HUES6 (cell line): Measurements from ENCODE around the gene COQ5.
"Not testable (repeated sequence)": the region's sequence is repeated elsewhere in the genome, so short reads cannot be mapped to it uniquely, and the experiment has no call there.

Experiments used
- H3K27ac ChIP-seq: 2 replicates; pipeline ENCODE4 v1.7.0; 2013; ENCODE audit warnings: low read depth, mild to moderate bottlenecking, low read length, inconsistent platforms
- H3K27me3 ChIP-seq: 2 replicates; pipeline ENCODE4 v1.6.1; 2013; ENCODE audit warnings: low read length; ENCODE audit not compliant: control insufficient read depth, insufficient read depth
- H3K36me3 ChIP-seq: 2 replicates; pipeline ENCODE4 v1.6.1; 2013; ENCODE audit warnings: low read length; ENCODE audit not compliant: control insufficient read depth, insufficient read depth
- H3K4me1 ChIP-seq: 2 replicates; pipeline ENCODE4 v1.6.1; 2013; ENCODE audit warnings: low read length; ENCODE audit not compliant: control insufficient read depth, insufficient read depth
- H3K4me3 ChIP-seq: 2 replicates; pipeline ENCODE4 v1.5.1; 2013; ENCODE audit warnings: low read depth, low read length
- H3K9ac ChIP-seq: one replicate; pipeline ENCODE4 v1.6.1; 2013; ENCODE audit warnings: mild to moderate bottlenecking, low read length
- H3K9me3 ChIP-seq: 2 replicates; pipeline ENCODE4 v1.6.1; 2013; ENCODE audit warnings: low read depth, low read length; ENCODE audit not compliant: control insufficient read depth, insufficient read depth

COQ5 gene

DNA sequence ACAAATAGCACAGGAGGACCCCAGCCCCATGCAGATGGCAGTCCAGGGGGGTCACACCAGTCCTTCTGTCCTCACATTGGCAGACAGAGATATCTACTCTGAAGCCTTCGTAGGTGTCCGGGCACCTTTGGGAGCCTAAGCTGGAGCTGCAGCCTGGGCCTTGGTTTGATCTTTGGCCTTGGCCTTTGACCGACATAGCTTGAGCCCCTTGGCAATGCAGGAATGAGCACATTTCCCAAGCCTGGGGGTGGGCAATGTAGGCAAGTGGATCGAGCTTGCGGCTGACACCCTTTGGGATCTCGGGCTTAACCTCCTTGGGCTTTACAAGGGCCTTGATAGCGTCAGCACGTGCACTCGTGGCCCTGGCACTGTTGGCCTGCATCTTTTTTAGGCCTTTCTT is 6.4 kb downstream of the COQ5 start:
- Histone ChIP-seq H3K9ac (no peak overlapping the region), H3K27ac (no peak overlapping the region), H3K4me3 (no peak overlapping the region), H3K4me1 (no peaks in the 10 kb centered on the region), H3K27me3 (no peaks in the 10 kb centered on the region), H3K36me3 (peaks cover 11% of the 10 kb centered on the region), H3K9me3 (no peaks in the 10 kb centered on the region)

DNA sequence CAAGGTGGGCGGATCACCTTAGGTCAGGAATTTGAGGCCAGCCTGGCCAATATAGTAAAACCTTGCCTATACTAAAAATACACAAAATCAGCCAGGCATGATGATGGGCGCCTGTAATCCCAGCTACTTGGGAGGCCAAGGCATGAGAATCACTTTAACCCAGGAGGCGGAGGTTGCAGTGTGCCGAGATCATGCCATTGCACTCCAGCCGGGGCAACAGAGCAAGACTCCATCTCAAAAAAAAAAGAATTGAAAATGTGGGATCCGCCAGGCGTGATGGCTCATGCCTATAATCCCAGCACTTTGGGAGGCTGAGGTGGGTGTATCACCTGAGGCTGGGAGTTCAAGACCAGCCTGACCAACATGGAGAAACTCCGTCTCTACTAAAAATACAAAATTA is 9.6 kb downstream of the COQ5 start:
- H3K27me3 ChIP-seq, H3K4me1 ChIP-seq, H3K4me3 ChIP-seq, H3K9ac ChIP-seq, H3K27ac ChIP-seq, H3K9me3 ChIP-seq: not testable (repeated sequence)
- peaks cover 34% of the 10 kb centered on the region for H3K36me3 ChIP-seq

DNA sequence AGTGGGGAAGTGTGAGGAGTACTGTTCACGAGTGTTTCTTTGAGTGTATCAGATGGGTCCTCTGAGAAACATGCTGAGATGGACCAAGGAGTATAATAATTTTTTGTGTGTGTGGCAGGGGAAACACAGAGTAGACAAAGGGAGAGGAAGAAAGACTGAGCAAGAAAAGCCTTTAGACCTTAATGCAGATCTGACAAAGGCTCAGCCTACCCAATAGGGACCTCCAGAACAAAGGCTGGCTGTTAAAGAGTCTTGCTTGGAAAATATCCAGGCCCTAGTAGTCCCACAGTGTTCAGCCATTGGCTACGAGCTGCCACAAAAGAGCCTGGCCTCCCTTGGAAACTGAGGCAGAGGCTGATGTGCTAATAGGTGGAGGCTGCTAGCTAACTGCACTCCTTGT is 13.5 kb downstream of the COQ5 start:
- Histone ChIP-seq H3K27me3 (no peaks in the 10 kb centered on the region), H3K9me3 (no peaks in the 10 kb centered on the region), H3K4me1 (no peaks in the 10 kb centered on the region), H3K36me3 (peaks cover 43% of the 10 kb centered on the region), H3K4me3 (no peak overlapping the region), H3K9ac (no peak overlapping the region), H3K27ac (no peak overlapping the region)

DNA sequence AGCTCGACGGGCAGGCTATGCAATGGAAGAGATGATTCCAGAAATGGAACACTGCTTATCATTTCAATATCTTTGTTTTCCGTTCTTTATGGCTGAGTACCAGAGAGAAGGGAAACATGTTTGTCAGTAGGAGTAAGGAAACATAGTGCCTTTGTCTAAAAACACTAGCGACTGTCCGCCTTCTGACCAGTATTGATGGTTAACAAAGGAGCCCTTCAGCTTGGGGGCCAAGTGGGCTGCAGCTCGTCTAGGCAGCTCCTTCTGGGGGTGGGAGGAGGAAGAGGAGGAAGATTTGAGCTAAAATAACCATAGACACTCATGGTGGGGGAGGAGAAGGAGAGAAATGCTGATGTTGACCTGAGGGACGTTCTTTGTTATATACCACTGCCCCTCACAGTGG is 15.0 kb downstream of the COQ5 start:
- H3K4me3 ChIP-seq, result no peak overlapping the region
- H3K4me1 ChIP-seq, result no peaks in the 10 kb centered on the region
- no peak overlapping the region for H3K9ac ChIP-seq
- no peak overlapping the region for H3K27ac ChIP-seq
- H3K9me3 ChIP-seq, result no peaks in the 10 kb centered on the region
- no peaks in the 10 kb centered on the region for H3K27me3 ChIP-seq
- peaks cover 55% of the 10 kb centered on the region for H3K36me3 ChIP-seq

DNA sequence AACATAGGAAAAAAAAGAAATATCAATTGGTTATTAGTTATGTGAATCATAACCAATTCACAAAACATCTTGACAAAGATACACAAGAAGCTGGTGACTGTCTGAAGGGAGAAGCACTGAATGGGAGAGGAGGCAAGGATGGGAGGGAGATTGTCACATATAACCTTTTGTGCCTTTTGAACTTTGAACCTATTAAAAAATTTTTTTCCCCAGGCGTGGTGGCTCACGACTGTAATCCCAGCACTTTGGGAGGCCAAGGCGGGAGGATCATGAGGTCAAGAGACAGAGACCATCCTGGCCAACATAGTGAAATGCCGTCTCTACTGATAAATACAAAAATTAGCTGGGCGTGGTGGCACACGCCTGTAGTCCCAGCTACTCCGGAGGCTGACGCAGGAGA is 20.4 kb downstream of the COQ5 start:
- Histone ChIP-seq H3K27me3 (no peaks in the 10 kb centered on the region), H3K27ac (no peak overlapping the region), H3K9ac (no peak overlapping the region), H3K9me3 (no peaks in the 10 kb centered on the region), H3K4me3 (no peak overlapping the region), H3K36me3 (peaks cover 48% of the 10 kb centered on the region), H3K4me1 (peaks cover 5% of the 10 kb centered on the region)

DNA sequence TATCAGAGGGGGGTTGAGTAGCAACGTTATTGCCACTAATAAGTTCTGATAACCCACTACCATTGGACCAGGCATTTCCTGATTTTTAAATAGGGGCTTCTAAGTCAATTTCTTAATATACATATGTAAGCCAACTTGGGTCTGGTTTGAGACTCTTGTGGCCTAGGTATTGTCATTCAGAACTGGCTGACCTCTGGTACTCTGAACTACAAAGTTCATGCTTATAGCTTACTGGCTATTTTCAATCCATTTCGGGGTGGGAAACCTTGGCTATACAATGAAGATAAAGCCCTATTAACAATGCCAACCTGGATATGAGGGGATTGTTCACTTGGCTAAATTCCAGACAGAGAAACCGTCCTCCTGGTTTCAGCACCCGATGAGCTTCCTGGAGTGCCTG is 24.4 kb downstream of the COQ5 start:
- Histone ChIP-seq H3K9ac (peak overlapping the region; percentile 17), H3K36me3 (peaks cover 52% of the 10 kb centered on the region), H3K27ac (peak overlapping the region; percentile 17), H3K27me3 (no peaks in the 10 kb centered on the region), H3K4me1 (peaks cover 5% of the 10 kb centered on the region), H3K4me3 (no peak overlapping the region), H3K9me3 (no peaks in the 10 kb centered on the region)

DNA sequence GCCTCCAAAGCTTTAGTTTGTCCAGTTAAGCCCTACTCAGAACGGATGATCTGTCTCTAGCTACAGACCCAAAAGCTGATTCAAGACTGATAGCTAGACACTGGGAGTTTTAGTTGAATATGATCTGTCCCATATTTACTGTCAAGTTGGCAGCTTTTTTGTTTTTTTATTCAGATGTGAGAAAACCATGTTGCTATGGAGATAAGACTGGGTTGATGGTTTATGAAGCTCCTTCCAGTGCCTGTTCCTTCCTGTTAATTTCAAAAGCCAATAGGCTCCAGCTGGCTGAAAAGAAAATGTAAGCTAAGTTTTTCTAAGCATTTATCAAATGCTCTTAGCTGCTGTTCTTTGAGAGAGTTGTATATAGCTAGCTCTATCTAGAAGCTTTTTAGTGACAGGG is 28.4 kb downstream of the COQ5 start:
- H3K4me3 ChIP-seq, result no peak overlapping the region
- H3K4me1 ChIP-seq, result peaks cover 12% of the 10 kb centered on the region
- no peak overlapping the region for H3K27ac ChIP-seq
- no peak overlapping the region for H3K9ac ChIP-seq
- no peaks in the 10 kb centered on the region for H3K27me3 ChIP-seq
- peaks cover 50% of the 10 kb centered on the region for H3K36me3 ChIP-seq
- no peaks in the 10 kb centered on the region for H3K9me3 ChIP-seq

DNA sequence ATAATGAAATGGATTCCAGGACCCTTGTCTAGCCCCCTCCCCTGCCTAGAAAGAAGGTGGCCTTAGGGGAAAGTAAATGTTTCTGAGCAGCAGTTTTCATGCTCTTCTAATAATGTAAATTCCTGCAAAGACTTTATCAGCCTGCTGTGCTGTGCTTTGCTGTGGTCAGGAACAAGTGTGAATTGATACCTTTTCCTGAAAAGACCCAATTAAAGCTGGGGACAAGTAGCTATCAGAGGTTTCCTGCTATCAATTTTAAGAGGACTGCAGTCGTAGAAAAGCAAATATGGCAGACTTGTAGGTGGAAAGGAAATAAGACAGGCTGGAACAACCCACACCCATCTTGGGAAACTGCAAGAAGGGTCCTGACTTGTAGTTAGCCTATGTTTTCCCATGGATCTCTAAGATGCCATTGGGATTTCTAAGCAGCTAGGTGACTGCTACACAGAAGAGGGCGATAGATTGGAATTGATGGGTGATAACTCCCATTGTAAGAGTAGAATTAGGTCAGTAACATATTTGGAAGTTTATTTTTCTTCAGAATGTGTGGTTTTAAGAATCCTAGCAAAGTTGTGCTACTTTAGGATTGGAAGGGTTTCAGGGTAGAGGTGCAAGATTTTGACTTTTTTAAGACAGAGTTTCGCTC is 30.0 kb downstream of the COQ5 start:
- Histone ChIP-seq H3K36me3 (peaks cover 46% of the 10 kb centered on the region), H3K9ac (no peak overlapping the region), H3K4me3 (no peak overlapping the region), H3K27ac (no peak overlapping the region), H3K27me3 (no peaks in the 10 kb centered on the region), H3K9me3 (no peaks in the 10 kb centered on the region), H3K4me1 (peaks cover 14% of the 10 kb centered on the region; the same call in 1 of the 2 replicates)

DNA sequence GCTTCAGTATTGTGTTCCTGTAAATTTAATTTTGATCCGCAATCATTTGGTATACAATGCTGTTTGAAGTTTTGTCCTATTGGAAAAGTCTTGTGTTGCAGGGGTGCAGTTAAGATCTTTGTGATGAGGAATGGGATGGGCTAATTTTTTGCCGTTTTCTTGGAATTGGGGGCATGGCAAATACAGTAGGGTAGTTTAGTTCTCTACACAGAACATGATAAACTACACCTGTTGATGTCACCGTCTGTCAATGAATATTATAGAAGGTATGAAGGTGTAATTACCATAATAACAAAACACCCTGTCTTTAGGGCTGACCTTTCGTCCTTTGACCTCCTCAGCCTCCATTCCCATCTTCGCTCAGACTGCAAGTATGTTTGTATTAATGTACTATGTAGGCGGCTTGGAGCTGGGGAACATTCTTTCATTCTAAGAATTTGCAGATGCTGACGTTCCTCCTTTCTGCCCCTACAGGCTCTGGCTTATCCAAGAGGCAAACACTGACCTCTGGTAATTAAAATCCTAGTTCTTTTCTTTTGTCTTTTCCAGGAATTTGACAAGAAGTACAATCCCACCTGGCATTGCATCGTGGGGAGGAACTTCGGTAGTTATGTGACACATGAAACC is 31.3 kb downstream of the COQ5 start:
- Histone ChIP-seq H3K9me3 (no peaks in the 10 kb centered on the region), H3K4me3 (peak overlapping the region; percentile 93), H3K9ac (peak overlapping the region; percentile 92), H3K36me3 (peaks cover 33% of the 10 kb centered on the region), H3K27ac (no peak overlapping the region), H3K27me3 (no peaks in the 10 kb centered on the region), H3K4me1 (peaks cover 14% of the 10 kb centered on the region; the same call in 1 of the 2 replicates)

DNA sequence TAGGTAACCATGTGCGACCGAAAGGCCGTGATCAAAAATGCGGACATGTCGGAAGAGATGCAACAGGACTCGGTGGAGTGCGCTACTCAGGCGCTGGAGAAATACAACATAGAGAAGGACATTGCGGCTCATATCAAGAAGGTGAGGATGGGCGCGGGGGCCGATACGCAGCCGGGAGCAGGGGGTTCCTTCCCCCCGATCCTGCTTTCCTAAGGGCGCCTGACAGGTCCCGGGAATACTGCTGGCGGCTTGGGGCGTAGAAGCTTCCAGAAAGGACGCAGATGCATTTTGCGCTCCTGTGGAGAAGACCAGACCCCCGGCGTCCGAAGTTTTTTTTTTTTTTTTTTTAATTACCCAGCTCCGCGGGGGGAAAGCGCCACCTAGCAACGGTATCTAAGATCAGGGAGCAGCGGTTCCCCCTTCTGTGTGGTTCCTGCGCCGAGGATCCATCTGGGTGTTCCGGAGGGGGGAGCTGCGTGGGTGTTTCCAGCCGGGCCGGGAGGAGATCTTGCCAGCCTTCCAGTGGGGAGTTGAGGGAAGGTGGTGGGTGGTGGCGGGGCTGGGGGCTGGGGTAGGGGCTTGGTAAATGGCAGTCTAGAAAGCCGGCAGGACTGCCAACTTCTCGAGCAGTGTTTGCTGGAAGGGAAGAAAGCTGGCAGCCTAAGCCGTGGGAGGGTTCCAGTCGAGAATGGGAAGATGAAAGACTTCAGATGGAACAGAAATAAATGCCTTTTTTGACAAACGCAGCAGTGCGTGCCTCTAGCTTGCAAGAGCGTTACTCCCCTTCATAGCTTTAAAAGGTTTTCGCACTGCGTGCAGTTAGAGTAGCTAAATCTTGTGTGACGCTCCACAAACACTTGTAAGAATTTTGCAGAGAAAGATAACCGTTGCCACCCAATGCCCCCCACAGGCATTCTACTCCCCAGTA is 32.3 kb downstream of the COQ5 start:
- H3K36me3 ChIP-seq, result peaks cover 34% of the 10 kb centered on the region
- H3K9ac ChIP-seq, result peak overlapping the region; percentile 92
- no peaks in the 10 kb centered on the region for H3K27me3 ChIP-seq
- peak overlapping the region; percentile 86; the same call in 1 of the 2 replicates for H3K27ac ChIP-seq
- H3K4me3 ChIP-seq, result peak overlapping the region; percentile 93
- H3K9me3 ChIP-seq, result no peaks in the 10 kb centered on the region
- H3K4me1 ChIP-seq, result peaks cover 14% of the 10 kb centered on the region; the same call in 1 of the 2 replicates
